GM21390 (cell line): Measurements from ENCODE around the gene EGR1.
"Not testable (repeated sequence)": the region's sequence is repeated elsewhere in the genome, so short reads cannot be mapped to it uniquely, and the experiment has no call there.

ENCODE experiments used
- ATAC-seq: cut with Tn5 transposase; IDR thresholded peaks from one replicate; pipeline ENCODE4 v1.9.1; 2021; ENCODE audit not compliant: unreplicated experiment

The EGR1 gene

GRCh38 chr5:138506370-138507306 is 41.4 kb downstream of the EGR1 start:
- no peak for ATAC-seq

- not testable (repeated sequence) for ATAC-seq
Observed at GRCh38 chr5:138507485-138507884, 42.2 kb downstream of the EGR1 start.

- ATAC-seq, result no peak
Observed at GRCh38 chr5:138508958-138509357, 43.7 kb downstream of the EGR1 start.

GRCh38 chr5:138514021-138514420 is 48.7 kb downstream of the EGR1 start:
- ATAC-seq, result no peak

GRCh38 chr5:138515556-138516245 is 50.4 kb downstream of the EGR1 start:
- ATAC-seq, result no peak

GRCh38 chr5:138517437-138517836 is 52.2 kb downstream of the EGR1 start:
- ATAC-seq, result no peak
